Coronary artery (tissue), 2 donors: ENCODE data around the gene DNAJC21.

Experiments used
- DNase-seq: peaks from one replicate; pipeline ENCODE4 v3.0.0-alpha.2; 2017; ENCODE audit warnings: low spot score
- H3K27ac ChIP-seq, 2 donors: fragments of 200-600 bp; sonication (generic); one replicate each; pipeline ENCODE4 v1.5.1; 2016 to 2019
- H3K4me3 ChIP-seq: fragments of 200-600 bp; sonication (generic); 2 replicates; pipeline ENCODE4 v1.5.1; 2016; ENCODE audit warnings: mild to moderate bottlenecking, moderate library complexity
- CTCF ChIP-seq: fragments of 200-600 bp; sonication (generic); IDR thresholded peaks from one replicate; pipeline ENCODE4 v1.5.1; 2019; ENCODE audit warnings: antibody characterized with exemption

Gene DNAJC21

GRCh38 chr5:34929134-34929719, at the start of gene DNAJC21:
DNAJC21 (plus strand) TSS chr5:34929559; CDS start chr5:34929820, 261 bp downstream.
- TF ChIP-seq CTCF, result no peak
- peak within 1 kb of the TSS; percentile 98 for H3K27ac ChIP-seq
- peak; percentile 98 for DNase-seq
- peak within 1 kb of the TSS; percentile 96 for H3K4me3 ChIP-seq

- Histone ChIP-seq H3K27ac (no peak overlapping the region), H3K4me3 (no peak overlapping the region)
- TF ChIP-seq CTCF, result no peak
- no peak for DNase-seq
These were observed 48.1 kb upstream of the DNAJC21 start for GRCh38 chr5:34881246-34881645.

- H3K27ac ChIP-seq, result no peak overlapping the region
- H3K4me3 ChIP-seq, result no peak overlapping the region
- no peak for TF ChIP-seq CTCF
- DNase-seq, result no peak
These were observed 42.8 kb upstream of the DNAJC21 start for GRCh38 chr5:34886392-34887119.

- Histone ChIP-seq H3K27ac (no peak overlapping the region), H3K4me3 (no peak overlapping the region)
- no peak for DNase-seq
- TF ChIP-seq CTCF, result no peak
These were observed 40.0 kb upstream of the DNAJC21 start for GRCh38 chr5:34889394-34889793.

- TF ChIP-seq CTCF, result no peak
- Histone ChIP-seq H3K4me3 (no peak overlapping the region), H3K27ac (no peak overlapping the region)
- no peak for DNase-seq
These were observed 37.4 kb upstream of the DNAJC21 start for GRCh38 chr5:34891981-34892380.

- Histone ChIP-seq H3K27ac (no peak overlapping the region), H3K4me3 (no peak overlapping the region)
- TF ChIP-seq CTCF, result no peak
- DNase-seq, result no peak
These were observed 36.9 kb upstream of the DNAJC21 start for GRCh38 chr5:34892414-34892813.

GRCh38 chr5:34894716-34895115, 34.6 kb upstream of the DNAJC21 start:
- DNase-seq, result no peak
- TF ChIP-seq CTCF, result no peak
- H3K4me3 ChIP-seq, result no peak overlapping the region
- no peak overlapping the region for H3K27ac ChIP-seq
